GM18909 (cell line): ENCODE measurements around the gene GNB1.

Experiments
- ATAC-seq: cut with Tn5 transposase; IDR thresholded peaks from one replicate; pipeline ENCODE4 v1.9.1; 2021; ENCODE audit warnings: mild to moderate bottlenecking; ENCODE audit not compliant: unreplicated experiment, poor library complexity

GNB1 gene

GRCh38 chr1:1768249-1768992, 122.5 kb downstream of the GNB1 start:
- no peak for ATAC-seq

- no peak for ATAC-seq
Observed at GRCh38 chr1:1764876-1765470, 125.9 kb downstream of the GNB1 start.

GRCh38 chr1:1763657-1764621, 126.9 kb downstream of the GNB1 start:
- no peak for ATAC-seq

- no peak for ATAC-seq
Observed at GRCh38 chr1:1761504-1762376, 129.1 kb downstream of the GNB1 start.

GRCh38 chr1:1760715-1761114, 130.2 kb downstream of the GNB1 start:
- ATAC-seq, result no peak

- no peak for ATAC-seq
Observed at GRCh38 chr1:1760345-1760650, 130.6 kb downstream of the GNB1 start.

GRCh38 chr1:1759456-1760344, 131.2 kb downstream of the GNB1 start:
- ATAC-seq, result no peak

- ATAC-seq, result no peak
Observed at GRCh38 chr1:1758692-1759455, 132.0 kb downstream of the GNB1 start.

GRCh38 chr1:1758059-1758621, 132.7 kb downstream of the GNB1 start:
- no peak for ATAC-seq

- ATAC-seq, result no peak
Observed at GRCh38 chr1:1757422-1758058, 133.3 kb downstream of the GNB1 start.

- no peak for ATAC-seq
Observed at GRCh38 chr1:1756661-1757421, 134.0 kb downstream of the GNB1 start.

- no peak for ATAC-seq
Observed at GRCh38 chr1:1755852-1756251, 135.0 kb downstream of the GNB1 start.

- no peak for ATAC-seq
Observed at GRCh38 chr1:1755426-1755825, 135.5 kb downstream of the GNB1 start.

- no peak for ATAC-seq
Observed at GRCh38 chr1:1754051-1754815, 136.7 kb downstream of the GNB1 start.

- no peak for ATAC-seq
Observed at GRCh38 chr1:1753607-1754005, 137.3 kb downstream of the GNB1 start.
